GM18511 (cell line): Measurements from ENCODE around the gene CYTH3.
"Not testable (repeated sequence)": the region's sequence is repeated elsewhere in the genome, so short reads cannot be mapped to it uniquely, and the experiment has no call there.

Experiments
- ATAC-seq: cut with Tn5 transposase; IDR thresholded peaks from one replicate; pipeline ENCODE4 v1.9.1; 2021; ENCODE audit warnings: mild to moderate bottlenecking, moderate library complexity; ENCODE audit not compliant: unreplicated experiment

CYTH3 gene

GRCh38 chr7:6272481-6273323 is at the start of gene CYTH3:
Gene CYTH3 (minus strand): TSS chr7:6272624. CDS start chr7:6272507, 117 bp downstream.
- ATAC-seq: peak; percentile 83

- no peak for ATAC-seq
These were observed 48.4 kb upstream of the CYTH3 start for GRCh38 chr7:6320791-6321190.

- ATAC-seq: no peak
These were observed 45.5 kb upstream of the CYTH3 start for GRCh38 chr7:6317797-6318438.

GRCh38 chr7:6316226-6316625 is 43.8 kb upstream of the CYTH3 start:
- no peak for ATAC-seq

GRCh38 chr7:6315746-6316145 is 43.3 kb upstream of the CYTH3 start:
- no peak for ATAC-seq

GRCh38 chr7:6310271-6310993 is 38.0 kb upstream of the CYTH3 start:
- ATAC-seq: no peak

- ATAC-seq: no peak
These were observed 35.3 kb upstream of the CYTH3 start for GRCh38 chr7:6307762-6308161.

- ATAC-seq: no peak
These were observed 34.0 kb upstream of the CYTH3 start for GRCh38 chr7:6306471-6306870.

- no peak for ATAC-seq
These were observed 32.9 kb upstream of the CYTH3 start for GRCh38 chr7:6305330-6305729.

- ATAC-seq: not testable (repeated sequence)
These were observed 29.0 kb upstream of the CYTH3 start for GRCh38 chr7:6301446-6301845.

GRCh38 chr7:6299774-6300173 is 27.4 kb upstream of the CYTH3 start:
- no peak for ATAC-seq

GRCh38 chr7:6294839-6295238 is 22.4 kb upstream of the CYTH3 start:
- ATAC-seq: no peak

- no peak for ATAC-seq
These were observed 20.8 kb upstream of the CYTH3 start for GRCh38 chr7:6293202-6293601.

- ATAC-seq: not testable (repeated sequence)
These were observed 19.5 kb upstream of the CYTH3 start for GRCh38 chr7:6291941-6292340.

GRCh38 chr7:6291531-6291930 is 19.1 kb upstream of the CYTH3 start:
- ATAC-seq: no peak

- no peak for ATAC-seq
These were observed 17.9 kb upstream of the CYTH3 start for GRCh38 chr7:6290319-6290741.

GRCh38 chr7:6288270-6288860 is 15.9 kb upstream of the CYTH3 start:
- no peak for ATAC-seq

GRCh38 chr7:6286486-6286885 is 14.1 kb upstream of the CYTH3 start:
- no peak for ATAC-seq

GRCh38 chr7:6284461-6285360 is 12.3 kb upstream of the CYTH3 start:
- no peak for ATAC-seq

- ATAC-seq: no peak
These were observed 11.6 kb upstream of the CYTH3 start for GRCh38 chr7:6284055-6284400.
